ENCODE data around the gene NCKIPSD. TPM values are rescaled to one million over a fixed set of nuclear protein-coding genes. Genes with fewer than 3 reads are reported as not detected.

The NCKIPSD gene
- total RNA-seq, 2 donors from 2014 or later: 51.7 to 97.7 TPM

GRCh38 chr3:48655063-48655462 lies 30.7 kb downstream of the NCKIPSD start:
- Histone ChIP-seq H3K36me3 (no peaks in the 10 kb centered on the region), H3K4me3 (no peak overlapping the region), H3K27me3 (no peaks in the 10 kb centered on the region), H3K9me3 (no peaks in the 10 kb centered on the region), H3K4me1 (peaks cover 0 to 20% of the 10 kb centered on the region in 2 donors), H3K27ac (no peak overlapping the region)
- no peak for DNase-seq (ENCODE audit: low spot score)
- no peak for TF ChIP-seq CTCF (IDR thresholded peaks at IDR 0.05)

GRCh38 chr3:48652923-48653715 lies 32.6 kb downstream of the NCKIPSD start:
- no peaks in the 10 kb centered on the region for H3K36me3 ChIP-seq
- H3K4me3 ChIP-seq: no peak overlapping the region
- no peak for TF ChIP-seq CTCF (IDR thresholded peaks at IDR 0.05)
- H3K4me1 ChIP-seq: peaks cover 0 to 20% of the 10 kb centered on the region in 2 donors
- H3K27ac ChIP-seq: no peak overlapping the region
- no peaks in the 10 kb centered on the region for H3K9me3 ChIP-seq
- H3K27me3 ChIP-seq: no peaks in the 10 kb centered on the region
- no peak for DNase-seq (ENCODE audit: low spot score)

GRCh38 chr3:48651771-48652170 lies 33.9 kb downstream of the NCKIPSD start:
- H3K27me3 ChIP-seq: no peaks in the 10 kb centered on the region
- peaks cover 0 to 15% of the 10 kb centered on the region in 2 donors for H3K4me1 ChIP-seq
- H3K4me3 ChIP-seq: no peak overlapping the region
- no peak for DNase-seq (ENCODE audit: low spot score)
- H3K27ac ChIP-seq: no peak overlapping the region
- H3K36me3 ChIP-seq: no peaks in the 10 kb centered on the region
- TF ChIP-seq CTCF (IDR thresholded peaks at IDR 0.05): no peak
- no peaks in the 10 kb centered on the region for H3K9me3 ChIP-seq

GRCh38 chr3:48650723-48651122 lies 35.0 kb downstream of the NCKIPSD start:
- no peaks in the 10 kb centered on the region for H3K36me3 ChIP-seq
- no peak overlapping the region for H3K27ac ChIP-seq
- H3K27me3 ChIP-seq: no peaks in the 10 kb centered on the region
- peaks cover 0 to 5% of the 10 kb centered on the region in 2 donors for H3K4me1 ChIP-seq
- no peak for TF ChIP-seq CTCF (IDR thresholded peaks at IDR 0.05)
- DNase-seq (ENCODE audit: low spot score): no peak
- no peaks in the 10 kb centered on the region for H3K9me3 ChIP-seq
- no peak overlapping the region for H3K4me3 ChIP-seq

- no peak for TF ChIP-seq CTCF (IDR thresholded peaks at IDR 0.05)
- no peak overlapping the region for H3K4me3 ChIP-seq
These were observed 37.4 kb downstream of the NCKIPSD start for GRCh38 chr3:48648188-48648850.

More at GRCh38 chr3:48648188-48648850, 37.4 kb downstream of the NCKIPSD start:
- H3K27ac ChIP-seq: no peak overlapping the region
- H3K27me3 ChIP-seq: no peaks in the 10 kb centered on the region
- no peaks in the 10 kb centered on the region for H3K9me3 ChIP-seq
- DNase-seq (ENCODE audit: low spot score): no peak
- no peaks in the 10 kb centered on the region for H3K36me3 ChIP-seq
- no peaks in the 10 kb centered on the region for H3K4me1 ChIP-seq

Measured in right atrium auricular region (tissue), 2 donors.